IMR-90 (cell line): ENCODE results near the gene WWC2. TPM values are rescaled to one million over a fixed set of nuclear protein-coding genes. Genes with fewer than 3 reads are reported as not detected.

Source experiments
- ATAC-seq: fragments of 200-7000 bp; cut with Tn5 transposase; 2 replicates; pipeline ENCODE4 v1.9.1; 2020; ENCODE audit warnings: low read depth, mild to moderate bottlenecking, moderate library complexity
- BruUV-seq: library from RNA; stranded (reverse); fragments of 400-500 nt; replicated peaks from 2 replicates; lab custom pipeline; 2021; lab: Mats Ljungman, UMichigan
- CTCF ChIA-PET: fragments of 300-600 bp; formaldehyde crosslinking; extraction: SDS; loops from one replicate; lab custom pipeline; 2021; ENCODE audit warnings: antibody characterized with exemption; lab: Yijun Ruan, JAX
- POLR2A ChIA-PET: fragments of 300-600 bp; sonication (Branson Sonifier 250); formaldehyde crosslinking; loops from one replicate; lab custom pipeline; 2022; ENCODE audit warnings: antibody characterized with exemption; ENCODE audit not compliant: unreplicated experiment; lab: Charles Lee
- DNase-seq: peaks from one replicate; pipeline ENCODE4 v3.0.0; 2013
- H2AFZ ChIP-seq: replicated peaks from 2 replicates; pipeline ENCODE3; 2013; ENCODE audit warnings: low read length, mild to moderate bottlenecking; ENCODE audit not compliant: poor library complexity
- H2AK5ac ChIP-seq: 2 replicates; pipeline ENCODE4 v1.6.1; 2013; ENCODE audit warnings: low read depth, low read length, inconsistent platforms
- H2AK9ac ChIP-seq: replicated peaks from 2 replicates; pipeline ENCODE3; 2013; ENCODE audit warnings: mild to moderate bottlenecking, low read depth, low read length, moderate library complexity; ENCODE audit not compliant: poor library complexity
- H2BK120ac ChIP-seq: 2 replicates; pipeline ENCODE4 v1.6.1; 2013; ENCODE audit warnings: low read depth, low read length, inconsistent platforms
- H2BK15ac ChIP-seq: 3 replicates; pipeline ENCODE4 v1.6.1; 2013; ENCODE audit warnings: low read depth, low read length, inconsistent platforms
- H2BK20ac ChIP-seq: 2 replicates; pipeline ENCODE4 v1.6.1; 2013; ENCODE audit warnings: low read depth, mild to moderate bottlenecking, inconsistent platforms, low read length, moderate library complexity
- H2BK5ac ChIP-seq: 2 replicates; pipeline ENCODE4 v1.6.1; 2013; ENCODE audit warnings: mild to moderate bottlenecking, low read depth, low read length, inconsistent platforms; ENCODE audit not compliant: poor library complexity, severe bottlenecking
- H3K14ac ChIP-seq: replicated peaks from 2 replicates; pipeline ENCODE4 v1.6.1; 2013; ENCODE audit warnings: low read depth, low read length, inconsistent platforms
- H3K18ac ChIP-seq: 2 replicates; pipeline ENCODE4 v1.6.1; 2013; ENCODE audit warnings: low read depth, low read length, control low read depth
- H3K23ac ChIP-seq: 2 replicates; pipeline ENCODE4 v1.6.1; 2013; ENCODE audit warnings: low read depth, low read length, inconsistent platforms
- H3K27ac ChIP-seq: 2 replicates; pipeline ENCODE4 v1.5.1; 2013; ENCODE audit warnings: mild to moderate bottlenecking, control low read depth, low read length; ENCODE audit not compliant: insufficient read depth
- H3K27me3 ChIP-seq: 2 replicates; pipeline ENCODE4 v1.6.1; 2013; ENCODE audit warnings: low read length; ENCODE audit not compliant: control insufficient read depth, insufficient read depth
- H3K36me3 ChIP-seq: 2 replicates; pipeline ENCODE4 v1.6.1; 2013; ENCODE audit warnings: low read length, mixed read lengths; ENCODE audit not compliant: control insufficient read depth, insufficient read depth
- H3K4ac ChIP-seq: 2 replicates; pipeline ENCODE4 v1.6.1; 2013; ENCODE audit warnings: low read depth, low read length, inconsistent platforms
- H3K4me1 ChIP-seq: 2 replicates; pipeline ENCODE4 v1.6.1; 2013; ENCODE audit warnings: low read length, mixed read lengths; ENCODE audit not compliant: control insufficient read depth, insufficient read depth
- H3K4me2 ChIP-seq: 2 replicates; pipeline ENCODE4 v1.6.1; 2013; ENCODE audit warnings: low read depth, mild to moderate bottlenecking, control low read depth, low read length, moderate library complexity
- H3K4me3 ChIP-seq: 2 replicates; pipeline ENCODE4 v1.5.1; 2013; ENCODE audit warnings: low read depth, mild to moderate bottlenecking, control low read depth, low read length, moderate library complexity; ENCODE audit not compliant: insufficient read depth
- H3K56ac ChIP-seq: 2 replicates; pipeline ENCODE4 v1.6.1; 2013; ENCODE audit warnings: low read length, inconsistent platforms; ENCODE audit not compliant: insufficient read depth; ENCODE audit errors: extremely low read depth
- H3K79me1 ChIP-seq, 2 experiments: 2 replicates each; pipeline ENCODE4 v1.6.1; 2013; ENCODE audit warnings: low read length in 2 of 2, inconsistent platforms in 1 of 2, low read depth in 1 of 2
- H3K9ac ChIP-seq: 2 replicates; pipeline ENCODE4 v1.6.1; 2013; ENCODE audit warnings: low read depth, low read length, control low read depth
- H3K9me1 ChIP-seq: 2 replicates; pipeline ENCODE4 v1.6.1; 2013; ENCODE audit warnings: low read length, inconsistent platforms; ENCODE audit not compliant: insufficient read depth
- H3K9me3 ChIP-seq: 2 replicates; pipeline ENCODE4 v1.6.1; 2013; ENCODE audit warnings: low read length; ENCODE audit not compliant: control insufficient read depth, insufficient read depth
- H4K20me1 ChIP-seq: 2 replicates; pipeline ENCODE4 v1.6.1; 2013; ENCODE audit warnings: low read length, inconsistent platforms; ENCODE audit not compliant: insufficient read depth
- H4K5ac ChIP-seq: 2 replicates; pipeline ENCODE4 v1.6.1; 2013; ENCODE audit warnings: mild to moderate bottlenecking, low read depth, low read length, control low read depth
- H4K8ac ChIP-seq, 2 experiments: 2 replicates each; pipeline ENCODE4 v1.6.1; 2013; ENCODE audit warnings: low read depth in 2 of 2, low read length in 2 of 2, control low read depth in 1 of 2, inconsistent platforms in 1 of 2
- H4K91ac ChIP-seq: 2 replicates; pipeline ENCODE4 v1.6.1; 2013; ENCODE audit warnings: low read depth, low read length, inconsistent platforms; ENCODE audit not compliant: insufficient read depth
- CEBPB ChIP-seq: IDR thresholded peaks from 2 replicates; pipeline ENCODE4 v1.6.1; 2012; ENCODE audit warnings: low read depth, low read length, improper control_type of control experiment
- POLR2A ChIP-seq: IDR thresholded peaks from 2 replicates; pipeline ENCODE4 v1.6.1; 2012; ENCODE audit warnings: mild to moderate bottlenecking, low read depth, low read length
- SMC3 ChIP-seq: fragments of 150-350 bp; IDR thresholded peaks from 2 replicates; pipeline ENCODE4 v1.6.1; 2016; ENCODE audit warnings: low read depth, mild to moderate bottlenecking, antibody characterized with exemption, low read length, moderate library complexity
- WGBS, 2 experiments: methylation state at CpG; one replicate each; pipeline versions ENCODE4 v1.1.5 to v1.1.7; 2013; ENCODE audit warnings: missing lambda C conversion rate in 2 of 2; ENCODE audit not compliant: insufficient read length in 1 of 2; ENCODE audit errors: extremely low coverage in 2 of 2; 5-methylcytosine and 5-hydroxymethylcytosine counted together
- dilution Hi-C: fragments of 300-500 bp; cut with HindIII; formaldehyde crosslinking; loops from one replicate; pipeline ENCODE4 v1.14.3; 2018; ENCODE audit warnings: low sequenced_read_pairs; ENCODE audit not compliant: unreplicated experiment
- in situ Hi-C: fragments of 300-500 bp; cut with MboI; formaldehyde crosslinking; loops from 3 replicates; pipeline ENCODE4 v1.14.3; 2019; ENCODE audit warnings: low sequenced_read_pairs, inconsistent platforms, mixed read lengths
- intact Hi-C: fragments of 100-400 bp; cut with micrococcal nuclease; formaldehyde crosslinking; loops from 2 replicates; pipeline ENCODE4 v1.10.0; 2022
- polyA plus RNA-seq, 3 experiments: library from polyadenylated mRNA; depleted of rRNA; stranded (reverse); fragments of >200 nt; gene quantifications; 2 replicates each; pipeline ENCODE4 v1.2.3, GENCODE V29; 2012; ENCODE audit warnings: low replicate concordance in 1 of 3
- total RNA-seq: library from RNA; depleted of rRNA; stranded (reverse); fragments of >200 nt; gene quantifications from 2 replicates; pipeline ENCODE4 v1.2.3, GENCODE V29; 2012

Gene WWC2
- total and polyA plus RNA-seq, 2 of the 4 experiments (the other 2 are of a cell fraction): 26.6 to 27.4 TPM

- Histone ChIP-seq H2AFZ (no peak overlapping the region), H2BK20ac (no peak overlapping the region), H2BK5ac (no peak overlapping the region), H3K9me3 (no peaks in the 10 kb centered on the region), H3K4me3 (no peak overlapping the region), H4K8ac (no peak overlapping the region), H2BK120ac (no peak overlapping the region), H4K91ac (no peak overlapping the region), H3K27me3 (no peaks in the 10 kb centered on the region), H3K27ac (no peak overlapping the region), H2AK5ac (no peak overlapping the region), H3K56ac (no peak overlapping the region), H3K4me1 (peaks cover 4% of the 10 kb centered on the region; the same call in 1 of the 2 replicates), H3K14ac (no peak overlapping the region), H3K79me1 (0 out of 4 replicates have a peak, but pooled peaks cover 0 to 4% of the 10 kb centered on the region in 2 experiments), H3K18ac (no peak overlapping the region), H4K5ac (no peak overlapping the region), H4K20me1 (no peaks in the 10 kb centered on the region), H3K36me3 (peaks cover 14% of the 10 kb centered on the region), H2AK9ac (no peak overlapping the region), H3K23ac (no peak overlapping the region), H2BK15ac (no peak overlapping the region), H3K9ac (no peak overlapping the region), H3K4me2 (no peak overlapping the region), H3K9me1 (peaks cover 7% of the 10 kb centered on the region), H3K4ac (no peak overlapping the region)
- BruUV-seq: no TSS peak
- dilution Hi-C loops (no loop called here), intact Hi-C loops (no loop called here), in situ Hi-C loops (no loop called here)
- no CpG with 5 or more reads among the region's 4 CpGs for WGBS, 2 experiments
- ATAC-seq: no peak
- ChIA-PET CTCF (no interaction called here), POLR2A (no interaction called here)
- TF ChIP-seq SMC3: no peak
- TF ChIP-seq CEBPB: no peak
- TF ChIP-seq POLR2A: no peak
- DNase-seq: no peak
Observed at GRCh38 chr4:183303301-183303700, 204.2 kb downstream of the WWC2 start.
